ENCODE results near the gene PMEPA1. TPM values are rescaled to one million over a fixed set of nuclear protein-coding genes. Genes with fewer than 3 reads are reported as not detected.

Gene PMEPA1
- total and polyA plus RNA-seq, 4 donors = 0.61 to 1.5 (median 1.1) TPM

- Histone ChIP-seq H3K9ac (ENCODE audit: low read depth in 1 of 2, low read length in 2 of 2) (no peak overlapping the region), H3K9me3 (ENCODE audit: control insufficient read depth in 4 of 4, low read length in 3 of 4) (no peaks in the 10 kb centered on the region), H3K4me3 (ENCODE audit: low read depth in 1 of 3, low read length in 3 of 3) (no peak overlapping the region), H3K4me1 (ENCODE audit: control insufficient read depth in 4 of 4, insufficient read depth in 4 of 4, low read length in 3 of 4) (peaks cover 0 to 2% (median 0%) of the 10 kb centered on the region in 4 donors), H3K27me3 (ENCODE audit: control insufficient read depth in 4 of 4, insufficient read depth in 4 of 4, low read length in 3 of 4) (peaks cover 0 to 5% (median 1%) of the 10 kb centered on the region in 4 donors), H3K27ac (ENCODE audit: low read depth in 1 of 2, low read length in 2 of 2) (no peak overlapping the region), H3K36me3 (ENCODE audit: control insufficient read depth in 4 of 4, insufficient read depth in 3 of 4, low read depth in 1 of 4, low read length in 3 of 4) (no peaks in the 10 kb centered on the region)
- no peak for DNase-seq (ENCODE audit: low spot score)
- TF ChIP-seq REST (IDR thresholded peaks at IDR 0.05) = no peak
- TF ChIP-seq YY1 (IDR thresholded peaks at IDR 0.05) = no peak
- no peak for TF ChIP-seq TAF1 (conservative IDR thresholded peaks at IDR 0.05)
- no peak for TF ChIP-seq EGR1 (IDR thresholded peaks at IDR 0.05; ENCODE audit: low read depth in 2 of 2)
- no peak for TF ChIP-seq HNF4A (conservative IDR thresholded peaks at IDR 0.05)
- TF ChIP-seq CTCF (IDR thresholded peaks at IDR 0.05; ENCODE audit: low read depth, low read length, missing input control) = no peak
- no peak for TF ChIP-seq SP1 (IDR thresholded peaks at IDR 0.05)
- TF ChIP-seq ATF3 (IDR thresholded peaks at IDR 0.05) = no peak
- no peak for TF ChIP-seq ZBTB33 (IDR thresholded peaks at IDR 0.05)
- TF ChIP-seq RAD21 (IDR thresholded peaks at IDR 0.05) = no peak
- no peak for TF ChIP-seq HNF4G (IDR thresholded peaks at IDR 0.05)
- 80% methylated on average over 2 of the region's 2 CpGs for WGBS
These were observed 77.5 kb downstream of the PMEPA1 start for GRCh38 chr20:57632286-57632685.

- Histone ChIP-seq H3K4me1 (ENCODE audit: control insufficient read depth in 4 of 4, insufficient read depth in 4 of 4, low read length in 3 of 4) (peaks cover 0 to 2% (median 0%) of the 10 kb centered on the region in 4 donors), H3K4me3 (ENCODE audit: low read depth in 1 of 3, low read length in 3 of 3) (no peak overlapping the region), H3K9ac (ENCODE audit: low read depth in 1 of 2, low read length in 2 of 2) (no peak overlapping the region), H3K27ac (ENCODE audit: low read depth in 1 of 2, low read length in 2 of 2) (no peak overlapping the region), H3K9me3 (ENCODE audit: control insufficient read depth in 4 of 4, low read length in 3 of 4) (peaks cover 0 to 6% (median 3%) of the 10 kb centered on the region in 4 donors), H3K36me3 (ENCODE audit: control insufficient read depth in 4 of 4, insufficient read depth in 3 of 4, low read depth in 1 of 4, low read length in 3 of 4) (no peaks in the 10 kb centered on the region), H3K27me3 (ENCODE audit: control insufficient read depth in 4 of 4, insufficient read depth in 4 of 4, low read length in 3 of 4) (peaks cover 0 to 3% (median 0%) of the 10 kb centered on the region in 4 donors)
- DNase-seq (ENCODE audit: low spot score) = no peak
- 59% methylated on average over 4 of the region's 4 CpGs for WGBS
- TF ChIP-seq EGR1 (IDR thresholded peaks at IDR 0.05; ENCODE audit: low read depth in 2 of 2) (no peak), HNF4G (IDR thresholded peaks at IDR 0.05) (no peak), YY1 (IDR thresholded peaks at IDR 0.05) (no peak), SP1 (IDR thresholded peaks at IDR 0.05) (no peak), ZBTB33 (IDR thresholded peaks at IDR 0.05) (no peak), CTCF (IDR thresholded peaks at IDR 0.05; ENCODE audit: low read depth, low read length, missing input control) (no peak), FOXA2 (IDR thresholded peaks at IDR 0.05) (no peak), REST (IDR thresholded peaks at IDR 0.05) (no peak), TAF1 (conservative IDR thresholded peaks at IDR 0.05) (no peak), FOXA1 (IDR thresholded peaks at IDR 0.05) (no peak), JUND (IDR thresholded peaks at IDR 0.05) (no peak), RAD21 (IDR thresholded peaks at IDR 0.05) (no peak), HNF4A (conservative IDR thresholded peaks at IDR 0.05) (no peak)
These were observed 79.8 kb downstream of the PMEPA1 start for GRCh38 chr20:57630061-57630460.
